HUES48 (cell line): ENCODE results near the gene WDFY3.
A peak's percentile ranks its signal among the peaks of the same experiment; 100 is the strongest.

Source experiments
- H3K27ac ChIP-seq: one replicate; pipeline ENCODE4 v1.7.0; 2013; ENCODE audit warnings: low read depth, low read length, inconsistent platforms
- H3K27me3 ChIP-seq: 2 replicates; pipeline ENCODE4 v1.6.1; 2013; ENCODE audit warnings: mild to moderate bottlenecking, low read length; ENCODE audit not compliant: control insufficient read depth, insufficient read depth
- H3K36me3 ChIP-seq: 2 replicates; pipeline ENCODE4 v1.6.1; 2013; ENCODE audit warnings: low read length; ENCODE audit not compliant: control insufficient read depth, insufficient read depth
- H3K4me1 ChIP-seq: 2 replicates; pipeline ENCODE4 v1.6.1; 2013; ENCODE audit warnings: mild to moderate bottlenecking, low read length; ENCODE audit not compliant: control insufficient read depth, insufficient read depth
- H3K4me3 ChIP-seq: 2 replicates; pipeline ENCODE4 v1.5.1; 2013; ENCODE audit warnings: mild to moderate bottlenecking, low read depth, low read length
- H3K9ac ChIP-seq: 2 replicates; pipeline ENCODE4 v1.6.1; 2013; ENCODE audit warnings: mild to moderate bottlenecking, low read depth, low read length, moderate library complexity
- H3K9me3 ChIP-seq: 2 replicates; pipeline ENCODE4 v1.6.1; 2013; ENCODE audit warnings: low read length; ENCODE audit not compliant: control insufficient read depth, insufficient read depth

The WDFY3 gene

DNA sequence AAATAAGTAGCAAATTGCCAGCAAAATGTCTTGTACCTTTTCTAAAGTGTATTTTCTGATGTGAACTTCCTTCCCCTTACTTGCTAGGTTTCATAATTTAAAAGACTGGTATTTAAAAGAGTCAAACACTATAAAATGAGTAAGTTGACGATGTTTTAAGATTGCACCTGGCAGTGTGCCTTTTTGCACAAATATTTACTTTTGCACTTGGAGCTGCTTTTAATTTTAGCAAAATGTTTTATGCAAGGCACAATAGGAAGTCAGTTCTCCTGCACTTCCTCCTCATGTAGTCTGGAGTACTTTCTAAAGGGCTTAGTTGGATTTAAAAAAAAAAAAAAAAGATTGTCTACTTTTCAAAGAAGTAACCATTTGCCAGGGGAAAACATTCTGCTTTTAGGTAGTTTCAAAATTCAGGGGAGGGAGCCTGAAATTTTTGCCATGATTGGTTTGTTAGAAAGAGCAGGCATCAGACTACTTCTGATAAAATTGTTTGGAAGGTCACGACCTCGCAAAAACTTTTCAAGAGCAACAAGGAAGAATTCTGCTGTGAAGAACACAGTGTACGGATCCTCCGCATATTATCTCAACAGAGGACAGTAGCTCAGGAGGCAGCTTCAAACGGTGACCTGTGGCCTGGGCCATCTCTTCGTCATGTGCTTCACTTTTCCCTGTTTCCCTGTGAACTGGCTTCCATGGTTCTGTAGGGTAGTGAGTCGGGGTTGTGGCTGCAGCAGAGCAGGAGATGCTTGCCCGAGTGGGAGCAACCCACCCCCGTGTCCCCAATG lies 317.4 kb downstream of the WDFY3 start:
- Histone ChIP-seq H3K9me3 (no peaks in the 10 kb centered on the region), H3K9ac (no peak overlapping the region)

DNA sequence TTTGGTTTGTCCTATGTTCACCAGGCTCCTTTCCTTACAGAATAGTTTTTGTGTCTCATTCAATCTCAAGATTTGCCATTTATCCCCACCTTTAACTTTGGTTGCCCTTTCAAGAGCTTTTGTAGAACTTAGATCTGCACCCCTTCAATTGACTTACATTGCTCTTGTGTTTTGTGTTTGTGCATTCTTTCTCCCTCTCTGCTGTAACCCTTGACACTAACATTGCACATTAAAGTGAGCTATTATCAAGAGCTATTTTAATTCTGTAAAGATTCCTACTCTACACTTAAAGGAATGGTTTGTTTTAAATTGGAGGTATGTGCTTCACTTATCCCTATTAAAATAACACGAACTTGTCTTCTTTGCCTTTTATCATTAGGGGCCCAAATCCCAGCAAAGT lies 318.3 kb downstream of the WDFY3 start:
- no peaks in the 10 kb centered on the region for H3K9me3 ChIP-seq
- peaks cover 31% of the 10 kb centered on the region for H3K36me3 ChIP-seq
- H3K4me1 ChIP-seq = peaks cover 35% of the 10 kb centered on the region
- H3K4me3 ChIP-seq = no peak overlapping the region
- H3K27me3 ChIP-seq = no peaks in the 10 kb centered on the region
- H3K9ac ChIP-seq = no peak overlapping the region
- H3K27ac ChIP-seq = peak overlapping the region; percentile 84

More for the DNA sequence above, 317.4 kb downstream of the WDFY3 start:
- Histone ChIP-seq H3K4me3 (no peak overlapping the region), H3K36me3 (peaks cover 22% of the 10 kb centered on the region), H3K27ac (peak overlapping the region; percentile 84), H3K4me1 (peaks cover 35% of the 10 kb centered on the region), H3K27me3 (no peaks in the 10 kb centered on the region)

DNA sequence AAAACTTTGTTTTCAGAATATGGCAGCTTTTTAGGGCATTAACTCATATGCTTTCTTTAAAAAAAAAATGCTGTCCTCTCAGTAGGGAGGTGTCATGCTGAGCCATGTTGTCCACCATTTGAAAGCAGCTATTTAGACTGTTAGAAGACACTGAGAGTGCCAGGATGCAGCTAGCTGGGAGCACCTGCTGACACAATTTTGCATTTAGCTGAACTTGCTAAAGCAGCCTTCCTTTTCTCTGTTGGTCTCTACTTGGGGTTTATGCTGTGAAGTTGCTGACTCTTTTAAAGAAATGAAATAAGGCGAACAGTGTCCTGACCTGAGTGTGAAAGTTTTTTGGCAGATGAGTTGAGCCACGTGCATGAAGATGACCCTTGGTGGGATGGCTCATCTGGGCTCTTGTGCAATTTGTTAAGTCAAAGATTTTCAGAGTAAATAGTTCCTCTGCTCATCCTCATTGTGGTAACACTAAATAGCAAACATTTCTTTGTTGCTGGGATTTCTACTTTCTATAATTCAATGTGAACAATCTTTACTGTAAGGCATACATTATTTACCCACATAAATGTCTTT lies 319.1 kb downstream of the WDFY3 start:
- peaks cover 37% of the 10 kb centered on the region for H3K36me3 ChIP-seq
- peak overlapping the region; percentile 7; the same call in 1 of the 2 replicates for H3K4me3 ChIP-seq
- H3K9ac ChIP-seq = no peak overlapping the region
- H3K27me3 ChIP-seq = no peaks in the 10 kb centered on the region
- H3K9me3 ChIP-seq = no peaks in the 10 kb centered on the region
- H3K4me1 ChIP-seq = peaks cover 35% of the 10 kb centered on the region
- peak overlapping the region; percentile 84 for H3K27ac ChIP-seq

DNA sequence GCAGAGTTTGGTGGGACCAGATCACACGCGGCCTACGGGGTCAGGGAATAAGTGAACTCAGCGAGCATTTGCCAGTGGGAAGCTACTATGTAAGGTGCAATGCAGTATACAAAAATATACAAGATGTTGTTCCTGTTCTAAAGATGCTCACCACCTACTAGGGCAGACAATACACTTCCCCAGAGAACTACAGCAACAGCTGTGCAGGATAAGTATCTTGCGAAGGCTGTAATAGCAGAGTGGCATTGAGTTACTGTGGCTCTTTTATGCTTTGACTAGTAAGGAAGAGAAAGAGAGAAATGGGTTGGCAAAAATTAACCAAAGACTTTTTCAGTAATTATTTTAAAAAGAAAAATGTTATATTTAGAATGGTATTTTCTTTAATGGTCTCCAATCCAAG lies 322.4 kb downstream of the WDFY3 start:
- Histone ChIP-seq H3K27me3 (no peaks in the 10 kb centered on the region), H3K36me3 (peaks cover 40% of the 10 kb centered on the region), H3K9me3 (no peaks in the 10 kb centered on the region), H3K4me3 (no peak overlapping the region), H3K27ac (no peak overlapping the region), H3K4me1 (peaks cover 31% of the 10 kb centered on the region), H3K9ac (no peak overlapping the region)

DNA sequence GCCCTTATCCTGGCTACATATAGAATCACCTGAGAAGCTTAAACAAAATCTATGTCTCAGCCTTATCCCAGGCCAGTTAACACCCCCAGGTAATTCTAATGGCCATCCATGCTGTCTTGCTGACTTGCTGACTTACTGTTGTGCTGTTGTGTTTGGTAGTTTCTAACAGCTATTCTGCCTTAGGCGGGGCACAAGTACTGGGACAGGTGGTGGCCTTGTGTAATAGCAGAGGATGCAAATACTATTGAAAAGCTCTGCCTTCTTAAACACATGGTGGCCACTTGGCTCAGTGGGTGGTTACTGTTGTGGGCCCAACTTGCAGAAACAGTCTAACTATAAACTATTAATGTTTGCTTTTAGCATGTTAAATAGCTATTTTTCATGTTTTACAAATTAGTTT lies 327.3 kb downstream of the WDFY3 start:
- Histone ChIP-seq H3K4me1 (0 out of 2 replicates have a peak, but pooled peaks cover 3% of the 10 kb centered on the region), H3K36me3 (peaks cover 32% of the 10 kb centered on the region)

DNA sequence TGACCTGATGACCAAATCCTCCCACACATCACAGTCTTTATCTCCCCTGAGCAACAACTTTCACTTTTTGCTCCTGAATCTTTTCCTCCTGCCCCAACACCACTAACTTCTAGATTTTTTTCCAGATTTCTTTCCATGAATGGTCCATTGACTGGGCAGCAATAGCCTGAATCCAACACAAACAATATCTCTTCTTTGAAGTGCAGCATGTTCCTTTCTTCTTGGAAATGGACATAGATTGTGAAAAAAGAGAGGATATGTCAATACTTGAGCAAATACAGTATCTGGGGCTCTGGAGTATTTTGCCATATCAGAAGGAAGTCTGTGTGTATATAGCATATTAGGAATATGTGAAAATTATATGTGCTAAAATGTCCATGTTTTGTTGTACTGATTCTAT lies 328.4 kb downstream of the WDFY3 start:
- no peak overlapping the region for H3K27ac ChIP-seq
- H3K9me3 ChIP-seq = no peaks in the 10 kb centered on the region
- no peaks in the 10 kb centered on the region for H3K27me3 ChIP-seq
- H3K9ac ChIP-seq = no peak overlapping the region
- peaks cover 22% of the 10 kb centered on the region for H3K36me3 ChIP-seq
- H3K4me3 ChIP-seq = no peak overlapping the region
- 0 out of 2 replicates have a peak, but pooled peaks cover 3% of the 10 kb centered on the region for H3K4me1 ChIP-seq

More for the DNA sequence above, 327.3 kb downstream of the WDFY3 start:
- H3K27ac ChIP-seq = no peak overlapping the region
- H3K9ac ChIP-seq = no peak overlapping the region
- no peak overlapping the region for H3K4me3 ChIP-seq
- H3K27me3 ChIP-seq = no peaks in the 10 kb centered on the region
- no peaks in the 10 kb centered on the region for H3K9me3 ChIP-seq

DNA sequence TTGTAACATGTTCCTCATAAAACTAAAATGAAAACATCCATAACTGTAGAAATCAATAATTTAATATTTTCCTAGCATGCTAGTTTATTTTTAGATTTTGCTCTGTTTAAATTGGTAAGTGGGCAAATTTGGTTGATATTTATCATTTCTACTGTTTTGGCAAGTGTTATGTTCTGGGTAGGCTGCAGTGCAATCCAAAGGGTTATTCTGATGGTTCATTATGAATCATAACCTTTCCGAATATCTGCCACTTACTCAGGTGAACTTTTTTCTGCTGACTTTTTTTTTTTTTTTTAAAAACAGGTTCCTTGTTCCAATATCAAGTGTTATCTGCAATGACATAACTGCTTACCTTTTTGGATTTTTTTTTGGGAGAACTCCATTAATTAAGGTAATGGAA lies 331.5 kb downstream of the WDFY3 start:
- Histone ChIP-seq H3K9me3 (no peaks in the 10 kb centered on the region), H3K27ac (no peak overlapping the region), H3K4me3 (no peak overlapping the region), H3K4me1 (0 out of 2 replicates have a peak, but pooled peaks cover 3% of the 10 kb centered on the region), H3K9ac (no peak overlapping the region), H3K36me3 (no peaks in the 10 kb centered on the region; the same call in 1 of the 2 replicates), H3K27me3 (no peaks in the 10 kb centered on the region)

DNA sequence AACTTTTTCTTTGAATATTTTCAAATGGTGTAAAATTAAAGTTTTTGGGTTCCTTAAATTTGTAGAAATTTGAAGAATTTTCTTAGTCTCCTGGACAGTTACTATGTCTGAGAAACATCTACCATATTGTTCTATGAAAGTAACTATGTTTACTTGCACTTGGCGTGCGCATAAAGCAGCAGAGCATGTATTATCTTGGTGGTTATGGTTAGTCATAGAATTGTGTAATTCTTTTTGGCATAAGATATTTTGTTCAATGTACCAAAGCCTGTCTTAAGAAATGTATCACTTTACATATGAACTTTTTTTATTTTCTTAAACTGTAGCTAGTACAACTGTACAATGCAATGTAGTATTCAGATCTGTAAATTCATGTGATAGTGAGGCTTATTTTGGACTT lies 334.4 kb downstream of the WDFY3 start:
- no peak overlapping the region for H3K27ac ChIP-seq
- no peak overlapping the region for H3K4me3 ChIP-seq
- H3K9ac ChIP-seq = no peak overlapping the region
- no peaks in the 10 kb centered on the region for H3K4me1 ChIP-seq
- H3K27me3 ChIP-seq = no peaks in the 10 kb centered on the region
- no peaks in the 10 kb centered on the region; the same call in 1 of the 2 replicates for H3K36me3 ChIP-seq
- H3K9me3 ChIP-seq = no peaks in the 10 kb centered on the region

DNA sequence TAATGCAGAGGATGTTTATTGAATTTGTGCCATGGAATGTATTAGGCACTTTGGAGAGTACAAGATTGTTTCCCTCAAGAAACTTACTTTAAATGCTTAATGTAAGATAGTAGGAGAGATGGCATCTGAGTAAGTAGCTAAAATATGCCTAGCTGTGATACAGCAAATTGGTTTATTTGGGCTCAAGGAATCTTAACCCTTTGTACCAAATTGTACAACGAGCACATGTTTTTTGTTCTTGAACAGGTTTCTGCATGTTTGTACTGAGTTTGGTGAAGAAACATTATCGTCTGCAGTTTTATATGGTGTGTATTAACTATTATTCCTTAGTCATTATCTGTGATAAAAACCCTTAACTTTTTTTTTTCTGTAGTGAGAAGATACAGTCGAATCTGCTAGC lies 334.9 kb downstream of the WDFY3 start:
- Histone ChIP-seq H3K36me3 (no peaks in the 10 kb centered on the region; the same call in 1 of the 2 replicates), H3K4me1 (no peaks in the 10 kb centered on the region), H3K27ac (no peak overlapping the region), H3K4me3 (no peak overlapping the region), H3K9ac (no peak overlapping the region), H3K27me3 (no peaks in the 10 kb centered on the region), H3K9me3 (no peaks in the 10 kb centered on the region)

DNA sequence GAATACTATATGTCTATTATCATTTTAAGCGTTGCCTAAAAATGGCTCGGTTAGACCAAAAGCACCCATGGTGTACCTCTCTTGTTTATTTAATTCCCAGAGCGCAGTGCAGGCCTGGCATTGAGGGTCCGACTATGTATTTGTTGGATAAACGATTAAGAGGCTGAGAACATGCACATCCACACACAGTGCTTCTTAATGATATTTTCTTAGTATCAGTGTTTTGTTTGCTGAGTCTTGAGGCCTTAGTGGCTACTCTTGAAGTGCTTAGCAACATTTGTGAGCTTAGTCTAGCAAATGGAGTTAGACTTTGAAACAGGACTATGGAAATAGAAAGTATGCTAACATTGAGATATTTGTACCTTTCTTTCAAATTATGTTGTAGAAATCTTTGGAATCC lies 339.8 kb downstream of the WDFY3 start:
- Histone ChIP-seq H3K9me3 (no peaks in the 10 kb centered on the region), H3K9ac (no peak overlapping the region), H3K27ac (no peak overlapping the region), H3K4me1 (no peaks in the 10 kb centered on the region), H3K27me3 (no peaks in the 10 kb centered on the region), H3K36me3 (no peaks in the 10 kb centered on the region; the same call in none of the 2 replicates), H3K4me3 (no peak overlapping the region)

DNA sequence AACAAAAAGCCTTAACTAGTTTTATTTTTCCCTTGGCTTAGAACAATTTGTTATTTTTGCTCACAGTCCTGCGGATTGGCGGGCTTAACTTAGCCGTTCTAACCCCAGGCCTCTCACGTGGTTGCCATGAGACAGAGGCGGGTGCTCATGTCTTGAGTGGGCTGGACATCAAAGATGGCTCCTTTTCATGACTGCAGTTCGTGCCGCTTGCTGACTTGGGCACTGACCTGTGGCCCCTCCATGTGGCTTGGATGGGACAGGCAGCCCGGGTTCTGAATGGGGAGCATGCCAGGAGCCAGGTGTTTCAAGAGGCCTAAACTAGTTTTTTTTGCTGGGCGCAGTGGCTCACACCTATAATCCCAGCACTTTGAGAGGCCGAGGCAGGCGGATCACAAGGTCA lies 342.8 kb downstream of the WDFY3 start:
- peaks cover 5% of the 10 kb centered on the region for H3K36me3 ChIP-seq
- no peak overlapping the region for H3K9ac ChIP-seq
- H3K27me3 ChIP-seq = no peaks in the 10 kb centered on the region
- H3K4me3 ChIP-seq = no peak overlapping the region
- H3K27ac ChIP-seq = no peak overlapping the region
- H3K9me3 ChIP-seq = no peaks in the 10 kb centered on the region
- H3K4me1 ChIP-seq = no peaks in the 10 kb centered on the region
